ENCODE data around the gene MUTYH. TPM values are rescaled to one million over a fixed set of nuclear protein-coding genes. Genes with fewer than 3 reads are reported as not detected.

MUTYH gene
- total and polyA plus RNA-seq, 9 of the 15 experiments (the other 6 are each of a cell fraction or from before 2014, with no cell fraction given) = 3.4 to 53.5 (median 29.0) TPM

- intact Hi-C loops (cut with micrococcal nuclease) = no loop called here
- H2AFZ ChIP-seq (ENCODE audit: low read depth, low read length) = no peak overlapping the region
Measured at GRCh38 chr1:45322486-45323040, 17.7 kb downstream of the MUTYH start.

GRCh38 chr1:45321444-45321843 lies 18.8 kb downstream of the MUTYH start:
- ATAC-seq = no peak
- H3K27me3 ChIP-seq (ENCODE audit: control insufficient read depth in 2 of 2, insufficient read depth in 2 of 2, low read length in 2 of 2) = no peaks in the 10 kb centered on the region
- 72% methylated on average over 5 of the region's 5 CpGs for WGBS (ENCODE audit: insufficient coverage, low coverage, missing lambda C conversion rate)
- no peaks in the 10 kb centered on the region for H4K20me1 ChIP-seq (replicated peaks; ENCODE audit: control insufficient read depth, insufficient read depth, low read length)
- no peak overlapping the region for H3K27ac ChIP-seq (ENCODE audit: extremely low read depth, low read depth, low read length)
- no peaks in the 10 kb centered on the region for H3K79me2 ChIP-seq (ENCODE audit: control insufficient read depth, insufficient read depth, low read length)
- intact Hi-C loops (cut with micrococcal nuclease) = no loop called here
- POLR2A ChIA-PET = interaction anchor here (0.7 to 1.6 kb wide), 2 partner anchors 16 to 36 kb away, joined by 3 to 6 read pairs; no protein-coding TSS in a partner anchor
- CTCF ChIA-PET (ENCODE audit: low intra/inter-chr PET ratio) = no interaction called here
- in situ Hi-C loops (cut with MboI) = no loop called here
- FAIRE-seq = no peak
- no peaks in the 10 kb centered on the region for H3K36me3 ChIP-seq (ENCODE audit: control insufficient read depth, insufficient read depth, low read length)
- H3K9me1 ChIP-seq (ENCODE audit: control insufficient read depth, insufficient read depth, low read length) = no peaks in the 10 kb centered on the region
- H3K9ac ChIP-seq (ENCODE audit: insufficient read depth in 1 of 2, low read depth in 2 of 2, low read length in 2 of 2) = no peak overlapping the region
- peak in 1 of 4 experiments; percentile 1 for DNase-seq (ENCODE audit: extremely low read depth in 1 of 4, low spot score in 3 of 4)
- no peak overlapping the region for H3K4me3 ChIP-seq
- BruUV-seq (replicated peaks) = no TSS peak
- TF ChIP-seq PML (IDR thresholded peaks at IDR 0.05; ENCODE audit: low read length) (no peak), HNRNPLL (IDR thresholded peaks at IDR 0.05; ENCODE audit: low read depth, low read length, poor library complexity, severe bottlenecking) (no peak), SRSF7 (optimal IDR thresholded peaks at IDR 0.05; ENCODE audit: low read depth, low read length) (no peak), EP300 (IDR thresholded peaks at IDR 0.05; ENCODE audit: low read length) (no peak)
- no peak overlapping the region for H3K4me2 ChIP-seq (ENCODE audit: insufficient read depth, low read length)
- H2AFZ ChIP-seq (ENCODE audit: low read depth, low read length) = no peak overlapping the region
- H3K4me1 ChIP-seq (replicated peaks in 1 of 2; ENCODE audit: control insufficient read depth in 2 of 2, insufficient read depth in 2 of 2, low read length in 2 of 2) = peaks cover 0 to 9% of the 10 kb centered on the region in 2 experiments; a peak in 2 of 5 replicates
- H3K9me3 ChIP-seq (replicated peaks; ENCODE audit: control insufficient read depth, insufficient read depth, low read depth, low read length) = no peaks in the 10 kb centered on the region

More at GRCh38 chr1:45322486-45323040, 17.7 kb downstream of the MUTYH start:
- Histone ChIP-seq H3K9me1 (ENCODE audit: control insufficient read depth, insufficient read depth, low read length) (no peaks in the 10 kb centered on the region), H3K27ac (ENCODE audit: extremely low read depth, low read depth, low read length) (no peak overlapping the region), H3K36me3 (ENCODE audit: control insufficient read depth, insufficient read depth, low read length) (no peaks in the 10 kb centered on the region), H3K79me2 (ENCODE audit: control insufficient read depth, insufficient read depth, low read length) (no peaks in the 10 kb centered on the region), H3K27me3 (ENCODE audit: control insufficient read depth in 2 of 2, insufficient read depth in 2 of 2, low read length in 2 of 2) (no peaks in the 10 kb centered on the region), H3K4me3 (no peak overlapping the region), H3K9ac (ENCODE audit: insufficient read depth in 1 of 2, low read depth in 2 of 2, low read length in 2 of 2) (no peak overlapping the region), H3K4me1 (replicated peaks in 1 of 2; ENCODE audit: control insufficient read depth in 2 of 2, insufficient read depth in 2 of 2, low read length in 2 of 2) (peaks cover 0 to 20% of the 10 kb centered on the region in 2 experiments; a peak in 2 of 5 replicates), H3K9me3 (replicated peaks; ENCODE audit: control insufficient read depth, insufficient read depth, low read depth, low read length) (no peaks in the 10 kb centered on the region), H3K4me2 (ENCODE audit: insufficient read depth, low read length) (no peak overlapping the region), H4K20me1 (replicated peaks; ENCODE audit: control insufficient read depth, insufficient read depth, low read length) (no peaks in the 10 kb centered on the region)
- ChIA-PET CTCF (ENCODE audit: low intra/inter-chr PET ratio) (no interaction called here), POLR2A (interaction anchor here (0.6 to 0.8 kb wide), 2 partner anchors 14 to 310 kb away, joined by 3 to 4 read pairs; no protein-coding TSS in a partner anchor)
- FAIRE-seq = no peak
- in situ Hi-C loops (cut with MboI) = no loop called here
- DNase-seq (ENCODE audit: extremely low read depth in 1 of 4, low spot score in 3 of 4) = peak in 1 of 4 experiments; percentile 3
- TF ChIP-seq BDP1 (IDR thresholded peaks at IDR 0.05; ENCODE audit: insufficient read depth, insufficient read length) = no peak
- BruUV-seq (replicated peaks) = no TSS peak
- 84% methylated on average over 10 of the region's 10 CpGs for WGBS (ENCODE audit: insufficient coverage, low coverage, missing lambda C conversion rate)
- ATAC-seq = no peak

Measured in K562 (cell line).